Smooth muscle cell of the brain vasculature (primary cell): ENCODE results near the gene ASPN.

Experiments
- DNase-seq: peaks from one replicate; pipeline ENCODE4 v3.0.0-alpha.2; 2012; ENCODE audit warnings: low read depth, low spot score

ASPN gene

DNA sequence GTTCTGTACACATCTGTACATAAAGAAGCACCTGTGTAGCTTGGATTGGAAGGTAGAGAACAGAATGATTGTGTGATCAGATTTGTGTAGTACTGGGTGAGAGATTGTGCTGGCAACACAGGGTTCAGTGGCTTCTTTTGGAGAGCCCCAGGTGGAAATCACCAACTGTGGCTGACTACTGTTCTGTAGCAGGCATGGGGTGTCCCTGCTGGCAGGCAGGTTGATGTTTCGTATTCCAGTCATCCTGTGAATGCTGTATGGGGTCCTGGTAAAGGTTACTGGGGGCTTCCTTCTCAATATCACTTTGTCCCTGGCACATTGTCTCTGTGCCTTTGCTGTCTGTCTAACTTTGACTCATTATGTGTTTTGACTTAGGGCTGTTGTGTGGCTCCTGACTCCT lies 5.3 kb downstream of the ASPN start:
- DNase-seq: no peak

DNA sequence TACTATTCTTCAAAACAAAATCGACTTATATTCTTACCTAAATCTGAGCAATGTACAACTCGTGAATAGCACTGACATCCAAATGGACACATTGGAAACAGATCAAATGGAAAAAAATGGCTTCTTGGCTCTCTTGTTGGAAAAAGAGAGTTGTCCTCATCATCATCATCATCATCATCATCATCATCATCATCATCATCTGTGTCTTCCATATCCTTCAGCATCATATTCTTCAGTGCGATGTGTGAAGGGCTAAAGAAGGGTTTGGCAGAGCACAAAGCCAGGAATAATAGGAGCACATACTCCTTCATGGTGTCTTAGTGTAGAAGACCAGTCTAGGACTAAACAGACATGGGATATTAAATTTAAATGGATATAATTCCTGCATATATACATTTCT lies 7.7 kb downstream of the ASPN start:
- DNase-seq: no peak

DNA sequence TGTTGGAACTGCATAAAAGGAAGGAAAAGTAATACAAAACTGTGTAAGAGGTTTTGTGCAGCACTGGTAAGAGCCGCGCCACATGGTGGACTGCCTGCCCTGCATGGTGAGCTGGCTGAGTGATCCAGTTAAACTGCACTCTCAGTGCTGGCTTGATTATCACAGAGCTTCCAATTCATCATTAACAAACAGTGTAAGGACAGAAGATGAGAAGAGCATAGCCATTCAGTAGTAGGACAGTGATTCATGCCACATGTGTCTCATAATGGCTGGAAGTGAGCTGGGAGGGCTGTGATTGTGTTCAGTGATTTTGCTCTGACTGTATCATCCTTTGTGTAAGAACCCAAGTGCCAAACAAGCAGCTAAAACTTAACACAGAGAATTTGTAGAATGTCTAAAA lies 14.1 kb downstream of the ASPN start:
- no peak for DNase-seq

DNA sequence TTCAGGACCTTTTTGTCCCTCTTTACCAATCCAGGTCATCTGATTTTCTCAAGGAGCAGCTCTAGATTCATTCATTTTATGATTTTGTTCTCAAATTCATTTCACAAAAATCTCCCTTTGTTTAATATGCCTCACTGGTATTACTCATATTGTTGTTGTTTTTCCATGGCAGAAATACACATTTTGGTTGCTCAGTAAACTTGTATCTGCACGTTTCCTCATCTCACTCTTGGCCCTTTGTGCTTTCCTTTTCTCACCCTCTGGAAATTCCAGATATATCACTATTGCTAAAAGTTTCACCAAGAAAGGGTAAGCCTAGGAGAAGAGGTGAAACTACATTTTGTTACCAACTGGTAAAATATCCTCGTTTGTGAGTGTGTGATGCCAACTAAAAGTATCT lies 14.8 kb downstream of the ASPN start:
- no peak for DNase-seq

DNA sequence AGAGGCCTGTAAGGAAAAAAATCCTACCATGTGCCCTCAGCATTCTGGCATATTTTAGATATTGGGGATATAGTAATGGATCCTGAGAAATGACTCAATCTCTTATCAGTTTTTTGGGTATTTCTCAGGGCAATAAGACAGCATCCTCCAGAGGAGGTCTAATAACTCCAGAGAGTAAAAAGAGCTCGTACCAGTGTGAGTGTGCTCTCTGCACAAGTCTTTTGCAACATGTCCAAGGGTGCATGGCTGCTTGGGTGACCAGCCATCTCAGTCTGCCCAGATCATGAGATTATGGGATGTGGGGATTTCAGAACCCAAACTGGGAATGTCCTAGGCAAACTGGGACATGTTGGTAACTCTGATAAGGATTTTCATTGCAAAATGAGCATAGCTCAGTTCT lies 15.3 kb downstream of the ASPN start:
- DNase-seq: no peak

DNA sequence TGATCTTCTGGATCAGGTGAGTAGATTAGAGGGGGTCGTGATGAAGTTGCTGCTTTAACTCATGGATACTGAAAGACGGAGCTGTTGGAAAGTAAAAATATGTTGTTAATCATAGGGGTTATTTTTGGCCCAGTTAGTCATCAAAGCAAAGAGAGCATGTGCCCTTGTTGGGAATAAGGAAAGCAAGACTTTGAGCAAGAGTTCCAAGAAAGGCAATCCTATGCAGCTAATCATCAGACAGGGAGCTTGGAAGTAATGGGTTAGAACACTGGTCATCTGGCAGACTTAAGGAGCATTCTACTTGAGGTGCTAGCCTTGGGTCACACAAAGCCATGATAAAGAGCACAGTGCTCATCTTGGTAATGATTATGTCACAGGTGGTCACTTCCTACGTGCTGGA lies 18.3 kb downstream of the ASPN start:
- no peak for DNase-seq

DNA sequence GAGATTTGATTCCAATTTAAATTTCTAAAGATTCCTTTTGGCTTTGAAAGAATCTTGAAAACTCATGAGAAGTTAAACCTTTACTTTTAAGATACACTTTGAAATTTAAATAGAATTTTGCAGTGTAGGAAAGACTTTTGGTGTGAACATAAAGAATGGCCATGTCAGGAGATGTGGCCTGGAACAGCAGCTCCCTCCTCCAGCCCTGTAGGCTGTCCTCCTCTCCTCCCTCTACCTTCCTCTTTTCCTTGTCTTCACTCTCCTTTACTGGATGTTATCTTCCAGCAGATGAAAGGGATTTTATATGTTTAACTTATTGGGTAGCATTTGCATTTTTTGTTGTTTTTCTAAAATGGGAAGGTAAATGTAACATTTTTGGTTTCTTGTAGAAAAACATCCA lies 18.9 kb downstream of the ASPN start:
- DNase-seq: no peak

DNA sequence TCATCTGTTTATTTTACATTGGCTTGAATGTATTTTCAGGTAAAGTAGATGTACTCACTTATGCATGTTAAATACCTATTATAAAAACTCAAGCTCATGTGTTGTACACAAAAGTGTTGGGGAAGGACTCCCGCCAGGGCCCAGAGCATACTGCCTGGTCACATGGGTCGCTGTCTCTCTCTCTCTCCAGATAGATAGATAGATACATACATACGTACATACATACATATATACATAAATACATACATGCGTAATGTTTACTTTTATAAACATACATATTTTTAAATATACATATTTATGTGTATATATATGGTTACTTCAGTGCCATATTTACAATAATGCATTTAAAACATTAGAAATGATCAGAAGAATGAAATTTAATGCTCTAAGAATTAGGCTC lies 24.7 kb downstream of the ASPN start:
- DNase-seq: no peak

DNA sequence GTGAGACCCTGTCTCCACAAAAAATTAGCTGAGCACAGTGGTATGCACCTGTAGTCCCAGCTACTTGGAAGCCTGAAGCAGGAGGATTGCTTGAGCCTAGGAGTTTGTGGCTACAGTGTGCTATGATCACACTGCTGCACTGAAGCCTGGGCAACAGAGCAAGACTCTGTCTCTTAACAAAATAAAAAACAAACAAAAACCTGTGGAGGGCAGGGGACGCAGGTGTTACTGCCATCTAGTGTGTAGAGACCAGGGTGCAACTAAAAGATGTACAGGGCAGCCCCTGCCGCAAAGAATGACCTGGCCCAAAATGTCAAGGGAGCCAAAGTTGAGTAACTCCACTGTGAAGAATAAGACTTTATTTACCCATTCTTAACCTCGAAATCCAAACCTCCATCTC lies 27.1 kb downstream of the ASPN start:
- no peak for DNase-seq

DNA sequence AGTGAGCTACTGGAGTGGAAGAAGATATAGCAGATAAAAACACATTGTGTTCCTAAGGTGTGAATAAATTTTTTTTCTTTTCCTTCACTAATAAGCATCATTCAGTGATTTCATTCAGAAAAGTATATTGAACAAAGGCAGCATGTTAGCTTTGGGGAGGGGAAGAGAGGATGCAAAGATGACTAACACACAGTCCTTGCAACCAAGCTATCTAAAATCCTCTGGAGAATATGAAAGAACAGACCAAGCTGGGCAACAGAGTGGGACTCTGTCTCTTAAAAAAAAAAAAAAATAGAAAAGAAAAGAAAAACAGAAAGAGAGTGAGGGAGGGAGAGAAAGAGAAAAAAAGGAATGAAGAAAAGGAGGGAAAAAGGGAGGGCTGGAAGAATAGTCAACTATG lies 35.8 kb downstream of the ASPN start:
- DNase-seq: no peak

DNA sequence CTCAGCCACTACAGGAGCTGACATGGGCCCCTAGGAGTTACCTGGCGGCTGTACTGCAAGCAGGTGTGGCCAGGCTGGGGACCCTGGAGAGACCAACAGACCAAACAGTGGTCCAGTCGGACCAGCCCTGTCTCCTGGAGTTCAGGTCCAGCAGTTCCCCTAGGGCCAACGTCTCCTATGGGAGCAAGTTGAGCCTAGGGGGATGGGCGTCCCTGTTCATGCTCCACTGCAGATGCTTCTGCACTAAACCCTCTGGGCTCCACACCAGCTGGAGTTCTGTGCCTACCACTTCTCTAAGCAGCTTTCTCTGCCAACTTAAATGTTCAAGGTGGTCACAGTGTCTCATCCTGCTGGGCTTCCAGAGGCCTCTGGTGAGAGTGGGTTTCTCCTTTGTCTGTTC lies 37.5 kb downstream of the ASPN start:
- no peak for DNase-seq

DNA sequence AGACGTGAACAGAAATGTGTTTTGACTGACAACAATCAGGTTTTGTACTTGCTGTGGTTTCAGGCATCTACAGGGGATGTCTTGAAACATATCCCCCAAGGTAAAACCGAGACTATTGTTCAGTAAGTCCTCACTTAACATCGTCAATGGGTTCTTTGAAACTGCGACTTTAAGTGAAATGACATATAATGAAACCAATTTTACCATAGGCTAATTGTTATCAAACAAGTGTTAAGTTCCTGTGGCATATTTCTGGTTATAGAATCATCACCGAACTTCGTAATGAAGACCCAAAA lies 41.6 kb downstream of the ASPN start:
- no peak for DNase-seq

DNA sequence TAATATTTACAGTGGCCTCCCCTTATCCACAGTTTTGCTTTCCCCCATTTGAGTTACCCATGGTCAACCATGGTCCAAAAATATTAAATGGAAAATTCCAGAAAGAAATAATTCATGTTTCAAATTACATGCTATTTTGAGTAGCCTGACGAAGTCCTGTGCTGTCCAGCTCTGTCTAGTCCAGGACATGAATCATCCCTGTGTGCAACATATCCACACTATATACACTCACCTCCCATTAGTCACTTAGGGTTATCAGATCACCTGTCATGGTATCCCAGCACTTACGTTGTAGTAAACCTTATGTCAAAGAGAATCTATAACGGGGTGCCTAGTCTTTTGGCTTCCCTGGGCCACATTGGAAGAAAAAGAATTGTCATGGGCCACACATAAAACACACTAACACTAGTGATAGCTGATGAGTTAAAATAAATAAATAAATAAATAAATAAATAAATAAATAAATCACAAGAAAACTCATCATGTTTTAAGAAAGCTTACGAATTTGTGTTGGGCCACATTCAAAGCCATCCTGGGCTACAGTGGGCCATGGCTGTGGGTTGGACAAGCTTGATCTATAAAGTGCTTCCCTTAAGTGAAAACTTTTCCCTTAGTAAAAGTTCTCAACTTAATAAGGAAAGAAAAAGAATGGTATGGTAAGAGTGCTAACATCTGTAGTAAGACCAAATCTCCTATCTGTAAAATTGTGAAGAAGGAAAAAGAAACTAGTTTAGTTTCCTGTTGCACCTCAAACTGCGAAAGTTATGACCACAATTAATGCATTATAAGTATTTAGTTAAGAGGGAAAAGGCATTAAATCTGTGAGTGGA lies 42.2 kb downstream of the ASPN start:
- no peak for DNase-seq

DNA sequence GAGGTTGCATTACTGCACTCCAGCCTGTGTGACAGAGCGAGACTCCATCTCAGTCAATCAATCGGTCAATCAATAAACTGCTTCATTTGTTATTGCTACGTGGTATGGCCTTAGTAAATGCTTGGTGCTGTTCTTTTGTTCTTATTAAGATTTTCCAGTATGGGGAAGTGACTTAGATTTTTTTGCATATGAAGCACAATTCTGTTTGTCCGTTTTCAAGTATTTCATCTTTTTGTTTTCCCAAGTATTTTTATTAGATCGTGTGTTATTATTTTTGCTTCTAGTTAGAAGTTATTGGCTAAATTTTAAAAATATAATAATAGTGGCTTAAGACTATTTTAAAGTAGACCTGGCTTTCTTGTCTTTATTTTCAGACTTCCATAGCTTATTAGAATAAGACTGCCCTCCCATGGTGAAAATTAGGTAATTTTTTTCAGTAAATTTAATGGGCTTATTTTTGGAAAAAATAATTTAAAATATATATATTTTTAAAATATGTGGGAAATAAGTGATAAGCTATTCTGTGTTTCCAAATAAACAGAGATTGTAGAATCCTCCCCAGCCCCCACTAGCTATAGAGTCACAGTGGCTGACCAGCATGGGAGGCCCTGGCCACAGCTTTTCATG lies 43.3 kb downstream of the ASPN start:
- no peak for DNase-seq

DNA sequence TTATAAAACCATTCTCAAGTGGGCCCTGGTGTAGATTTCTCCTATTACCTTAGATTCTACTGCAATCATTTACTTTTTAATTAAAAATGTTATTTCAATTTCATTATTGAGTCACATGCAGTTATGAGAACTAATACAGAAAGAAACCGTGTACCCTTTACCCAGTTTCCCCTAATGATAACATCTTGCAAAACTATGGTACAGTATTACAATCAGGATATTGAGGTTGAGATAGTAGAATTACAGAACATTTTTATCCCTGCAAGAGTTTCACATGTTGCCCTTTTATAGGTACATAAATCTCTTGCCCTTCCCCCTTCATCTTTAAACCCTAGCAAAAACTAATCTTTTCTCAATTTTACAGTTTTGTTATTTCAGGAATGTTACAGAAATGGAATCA lies 47.0 kb downstream of the ASPN start:
- no peak for DNase-seq

DNA sequence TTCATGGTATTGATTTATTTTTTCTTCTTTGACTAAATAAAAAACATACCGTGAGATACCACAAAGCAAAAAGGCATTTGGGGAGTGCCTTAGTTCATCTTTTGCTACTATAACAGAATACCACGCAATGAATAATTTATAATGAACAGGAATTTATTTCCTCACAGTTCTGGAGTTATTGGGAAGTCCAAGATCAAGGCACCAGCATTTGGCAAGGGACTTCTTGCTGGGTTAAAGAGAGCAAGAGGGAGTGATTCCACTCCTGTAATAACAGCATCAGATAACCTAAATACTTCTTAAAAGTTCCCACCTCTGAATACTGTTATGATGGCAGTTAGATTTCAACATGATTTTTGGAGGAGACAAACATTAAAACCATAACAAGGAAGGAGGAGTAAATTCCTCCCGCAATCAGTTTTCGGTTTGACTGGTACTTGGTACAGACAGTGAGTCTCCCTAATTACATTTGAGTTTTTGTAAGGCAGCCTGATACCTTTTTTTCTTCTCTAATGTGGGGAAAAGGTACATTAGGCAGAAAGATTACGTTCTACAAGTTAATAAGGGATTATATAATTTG lies 49.2 kb downstream of the ASPN start:
- DNase-seq: no peak

DNA sequence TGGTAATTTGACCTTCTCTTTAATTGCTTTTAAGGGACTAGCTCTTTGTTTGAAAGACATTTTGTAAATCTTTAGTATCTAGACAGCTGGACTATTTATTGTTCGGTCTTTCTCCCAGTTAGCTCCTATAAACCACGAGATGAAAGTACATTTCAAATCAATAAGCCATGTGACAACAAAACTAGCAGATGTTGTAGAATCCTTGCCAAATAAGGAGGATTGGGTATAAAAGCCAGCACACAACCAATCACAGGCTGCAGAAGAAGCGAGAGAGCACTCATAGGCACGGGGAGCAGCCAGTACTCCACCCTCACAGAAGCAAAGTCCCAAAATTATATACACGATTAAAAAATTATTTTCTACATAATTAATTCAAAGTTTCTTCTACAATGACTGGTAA lies 50.0 kb downstream of the ASPN start:
- DNase-seq: no peak

DNA sequence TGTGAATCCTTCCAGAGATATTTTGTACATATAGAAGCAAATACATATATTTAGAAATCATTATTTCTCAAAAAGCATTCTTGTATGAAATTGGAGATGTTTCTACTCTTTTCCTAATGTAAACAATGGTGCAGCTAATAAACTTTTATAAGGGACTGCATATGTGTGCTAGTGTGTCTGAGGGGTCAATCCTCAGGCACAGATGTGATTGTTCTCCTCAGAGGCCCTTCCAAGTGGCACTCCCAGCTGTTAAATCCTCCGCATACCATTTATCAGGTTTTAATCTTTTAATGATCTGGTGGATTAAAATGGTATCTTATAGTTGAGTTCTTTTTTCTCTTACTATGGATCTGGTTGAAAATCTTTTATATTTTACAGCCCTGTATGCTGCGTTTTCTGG lies 52.5 kb downstream of the ASPN start:
- no peak for DNase-seq

DNA sequence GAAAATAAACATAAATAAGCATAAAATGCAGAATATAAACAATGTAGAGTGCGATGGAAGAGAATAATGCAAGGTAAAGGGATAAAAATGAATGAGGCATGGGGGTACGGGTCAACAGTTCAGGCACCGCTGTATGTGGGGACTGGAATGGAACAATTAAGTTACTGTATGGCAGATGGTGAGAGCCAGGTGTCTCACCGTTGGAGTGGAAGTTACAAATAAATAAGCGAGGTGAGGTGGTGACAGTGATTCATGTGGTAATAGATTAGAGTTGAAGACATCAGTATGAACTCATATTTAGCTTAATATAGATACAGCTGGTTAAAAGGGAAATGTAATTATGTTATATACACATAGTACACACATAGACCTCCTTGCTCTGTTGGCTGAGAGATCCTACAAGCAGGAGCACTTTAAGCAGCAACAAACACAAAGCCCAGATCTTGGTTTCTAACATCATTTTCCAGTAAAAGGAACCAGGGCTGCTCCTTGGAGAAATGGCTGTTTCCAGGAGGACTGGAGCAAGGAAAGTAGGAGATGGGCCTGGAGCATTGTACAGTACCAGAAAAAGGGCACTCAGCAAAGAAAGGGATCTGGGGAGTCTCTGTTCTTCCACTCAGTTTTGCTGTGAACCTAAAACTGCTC lies 55.7 kb downstream of the ASPN start:
- DNase-seq: no peak

DNA sequence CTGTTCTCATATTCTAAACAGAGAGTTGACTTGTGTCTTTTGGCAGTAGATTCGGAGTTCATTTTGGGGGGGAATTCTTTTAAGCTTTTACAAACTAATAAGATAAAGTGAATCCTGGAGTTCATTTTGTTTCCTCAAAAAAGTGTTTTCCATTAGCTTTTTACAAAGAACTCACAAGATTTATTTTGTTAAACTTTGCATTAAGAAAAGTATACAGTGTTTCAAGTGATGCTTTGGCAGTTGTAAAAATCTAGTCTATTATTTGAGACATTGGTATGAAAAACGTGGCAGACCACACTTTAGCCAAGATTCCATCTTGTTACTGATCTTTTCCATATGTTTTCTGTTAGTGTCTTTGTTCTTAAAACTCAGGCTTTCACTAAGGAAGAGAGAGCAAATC lies 56.8 kb downstream of the ASPN start:
- DNase-seq: no peak

DNA sequence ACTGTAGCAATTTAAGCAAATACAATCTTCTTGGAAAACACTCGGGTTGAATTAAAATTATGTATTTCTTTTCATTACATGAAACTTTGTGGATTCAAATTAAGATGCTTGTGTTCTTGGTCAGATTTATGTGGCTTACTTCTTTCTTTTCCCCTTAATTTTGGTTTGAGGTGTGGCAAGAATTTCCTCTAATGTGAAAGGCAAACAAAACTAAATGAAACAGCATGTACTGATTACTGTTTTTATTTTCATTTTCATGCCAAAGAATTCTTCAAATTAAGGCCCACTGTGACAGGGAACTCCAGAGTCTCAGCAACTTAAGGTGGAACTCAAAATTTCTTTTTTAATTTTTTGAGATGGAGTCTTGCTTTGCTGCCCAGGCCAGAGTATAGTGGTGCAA lies 58.0 kb downstream of the ASPN start, which contains the start of gene OMD:
Gene OMD, minus strand, starts transcription at position 132 of the 400 bp plus-strand sequence. CDS start 6,913 bp downstream, outside the sequence.
- no peak for DNase-seq

DNA sequence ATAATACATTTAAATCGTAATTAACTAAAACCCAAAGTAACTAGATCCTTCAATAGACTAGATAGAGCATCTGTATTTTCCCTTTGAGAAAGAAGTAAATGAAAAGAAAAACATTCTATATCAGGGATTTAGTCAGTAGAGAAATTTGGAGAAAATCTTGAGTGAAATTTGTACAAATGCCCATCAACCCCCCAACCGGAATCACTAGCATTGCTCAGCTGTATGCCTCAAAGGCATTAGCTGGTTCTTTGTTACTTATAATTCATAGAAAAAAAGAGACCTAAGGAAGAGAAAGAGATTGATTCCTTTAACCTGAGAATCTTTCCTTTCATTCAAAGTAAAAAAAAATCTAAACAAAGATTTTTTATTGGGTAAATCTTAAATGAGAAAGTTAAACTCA lies 58.7 kb downstream of the ASPN start:
- DNase-seq: no peak
